Right lobe of liver (tissue), 6 donors: ENCODE measurements around the gene C11orf65. TPM values are rescaled to one million over a fixed set of nuclear protein-coding genes. Genes with fewer than 3 reads are reported as not detected.

Source experiments
- ATAC-seq, 4 donors: fragments of 200-7000 bp; cut with Tn5 transposase; one replicate each; pipeline ENCODE4 v1.9.1; 2020; ENCODE audit warnings: mild to moderate bottlenecking in 4 of 4, moderate library complexity in 4 of 4
- DNase-seq, 3 donors: peaks; one replicate each; pipeline ENCODE4 v3.0.0-alpha.2; 2020
- H3K27ac ChIP-seq, 3 donors: fragments of 200-600 bp; one replicate each; pipeline ENCODE4 v1.8.0; 2022
- H3K27me3 ChIP-seq, 2 donors: fragments of 200-600 bp; one replicate each; pipeline ENCODE4 v1.8.0; 2022
- H3K36me3 ChIP-seq, 4 donors: fragments of 200-600 bp; sonication (generic) in 1 of 4; one replicate each; pipeline versions ENCODE4 v1.5.1 to v1.8.0; 2017 to 2022; ENCODE audit warnings: control low read depth in 1 of 4
- H3K4me1 ChIP-seq, 4 donors: fragments of 200-600 bp; sonication (generic) in 1 of 4; one replicate each; pipeline versions ENCODE4 v1.5.1 to v1.8.0; 2017 to 2022; ENCODE audit warnings: control low read depth in 1 of 4
- H3K4me3 ChIP-seq, 3 donors: fragments of 200-600 bp; one replicate each; pipeline ENCODE4 v1.8.0; 2022
- H3K9me3 ChIP-seq, 4 donors: fragments of 200-600 bp; sonication (generic) in 1 of 4; one replicate each; pipeline versions ENCODE4 v1.5.1 to v1.8.0; 2017 to 2022; ENCODE audit warnings: control low read depth in 1 of 4
- CTCF ChIP-seq, 4 donors: fragments of 200-600 bp in 3 of 4; fragments of 450-650 bp in 1 of 4; IDR thresholded peaks; one replicate each; pipeline versions ENCODE4 v1.5.1 to v1.8.0; 2016 to 2022; ENCODE audit warnings: antibody characterized with exemption in 4 of 4, mild to moderate bottlenecking in 2 of 4
- POLR2A ChIP-seq: fragments of 450-650 bp; IDR thresholded peaks from one replicate; pipeline ENCODE4 v1.6.1; 2017; ENCODE audit warnings: antibody characterized with exemption, mild to moderate bottlenecking
- WGBS: methylation state at CpG from one replicate; pipeline ENCODE4 v1.1.6; 2018; ENCODE audit warnings: low coverage, low lambda C conversion rate; ENCODE audit not compliant: insufficient coverage; ENCODE audit errors: missing lambda C conversion rate; 5-methylcytosine and 5-hydroxymethylcytosine counted together
- intact Hi-C, 2 donors: fragments of 100-400 bp; cut with DNase I; formaldehyde crosslinking; loops; one replicate each; pipeline versions ENCODE4 v1.11.2 to v1.14.1; 2022
- total RNA-seq, 6 experiments: library from RNA; depleted of rRNA in 2 of 6; stranded (reverse); fragments of >200 nt in 2 of 6; fragmentation: NEBNext Ultra II Directional in 3 of 6; extraction: Animal tissue kit (Norgen Biotek cat#: 25700) in 3 of 6; gene quantifications; one replicate each; pipeline versions ENCODE4 v1.1.0 to v1.2.4, GENCODE V29; 2016 to 2023
- donor health status: DM: no; HTN: yes; CAD: no.
- donor health status: DM: no; HTN: no; CAD: no.
- donor health status: DM: no; HTN: no; CAD: no.
- donor health status: DM: no; HTN: yes; CAD: no.
- donor health status: DM: no; HTN: yes; CAD: no.

C11orf65 gene
- total RNA-seq, 6 experiments from 2014 or later: 0.18 to 0.88 (median 0.58) TPM

- intact Hi-C loops: no loop called here
- Histone ChIP-seq H3K27me3 (no peaks in the 10 kb centered on the region), H3K36me3 (no peaks in the 10 kb centered on the region), H3K9me3 (no peaks in the 10 kb centered on the region), H3K27ac (peak within 1 kb of the TSS; percentile 90 to 96 (median 93)), H3K4me1 (peaks cover 0 to 5% (median 0%) of the 10 kb centered on the region in 4 donors), H3K4me3 (peak within 1 kb of the TSS; percentile 71 to 87 (median 77))
- 0% methylated on average over 7 of the region's 84 CpGs for WGBS
- DNase-seq: peak; percentile 73 to 76 (median 75)
- peak; percentile 69 to 90 (median 86) for ATAC-seq
- TF ChIP-seq CTCF (IDR thresholded peaks at IDR 0.05) (peak in 1 of 4 donors; percentile 13), POLR2A (peak; percentile 57)
Observed at GRCh38 chr11:108498046-108498815, 30.9 kb upstream of the C11orf65 start, which contains the start of gene POGLUT3. Gene POGLUT3 (minus strand): TSS chr11:108498384. CDS start chr11:108498366, 18 bp downstream.

DNA sequence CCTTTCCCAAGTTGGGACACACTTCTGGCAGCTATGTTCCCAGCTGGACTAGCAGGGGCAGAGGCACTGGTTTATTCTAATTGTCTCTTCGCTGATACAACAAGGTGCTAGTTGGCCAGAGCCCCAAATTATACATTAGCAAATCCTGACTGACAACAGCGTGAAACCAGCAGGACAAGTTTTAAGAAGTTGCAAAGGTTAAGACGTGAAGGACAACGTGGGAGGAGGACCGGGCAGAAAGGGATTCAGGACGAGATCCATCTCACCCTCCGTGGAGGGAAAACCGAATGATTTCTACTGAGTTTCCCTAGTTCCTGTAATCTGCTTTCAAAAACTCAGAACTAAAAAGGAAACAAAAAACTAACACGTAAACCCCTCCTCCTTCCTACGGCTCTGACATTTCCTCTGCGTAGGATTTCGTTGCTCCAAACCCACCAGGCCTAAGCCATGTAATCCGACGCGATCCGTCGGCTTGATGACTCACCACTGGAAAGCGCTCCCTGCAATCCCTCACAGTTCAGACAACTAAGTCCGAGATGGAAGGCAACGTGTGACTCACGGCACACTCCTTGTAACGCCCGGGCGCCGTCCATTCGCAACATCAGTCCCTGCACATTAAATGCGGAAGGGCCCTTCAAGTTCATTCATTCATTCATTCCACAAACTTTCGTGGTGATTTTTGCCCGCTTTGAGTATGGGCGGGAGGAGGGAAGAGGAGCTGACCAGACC is 30.2 kb upstream of the C11orf65 start:
- H3K9me3 ChIP-seq: no peaks in the 10 kb centered on the region
- intact Hi-C loops: no loop called here
- H3K27me3 ChIP-seq: no peaks in the 10 kb centered on the region
- TF ChIP-seq POLR2A: peak; percentile 82
- TF ChIP-seq CTCF (IDR thresholded peaks at IDR 0.05): no peak
- ATAC-seq (peak; percentile 86 to 94 (median 88)), DNase-seq (peak; percentile 78 to 86 (median 80))
- peak overlapping the region; percentile 90 to 96 (median 93) for H3K27ac ChIP-seq
- peaks cover 0 to 5% (median 0%) of the 10 kb centered on the region in 4 donors for H3K4me1 ChIP-seq
- no peaks in the 10 kb centered on the region for H3K36me3 ChIP-seq
- peak overlapping the region; percentile 71 to 87 (median 77) for H3K4me3 ChIP-seq
- under 1% methylated on average over 30 of the region's 30 CpGs for WGBS

DNA sequence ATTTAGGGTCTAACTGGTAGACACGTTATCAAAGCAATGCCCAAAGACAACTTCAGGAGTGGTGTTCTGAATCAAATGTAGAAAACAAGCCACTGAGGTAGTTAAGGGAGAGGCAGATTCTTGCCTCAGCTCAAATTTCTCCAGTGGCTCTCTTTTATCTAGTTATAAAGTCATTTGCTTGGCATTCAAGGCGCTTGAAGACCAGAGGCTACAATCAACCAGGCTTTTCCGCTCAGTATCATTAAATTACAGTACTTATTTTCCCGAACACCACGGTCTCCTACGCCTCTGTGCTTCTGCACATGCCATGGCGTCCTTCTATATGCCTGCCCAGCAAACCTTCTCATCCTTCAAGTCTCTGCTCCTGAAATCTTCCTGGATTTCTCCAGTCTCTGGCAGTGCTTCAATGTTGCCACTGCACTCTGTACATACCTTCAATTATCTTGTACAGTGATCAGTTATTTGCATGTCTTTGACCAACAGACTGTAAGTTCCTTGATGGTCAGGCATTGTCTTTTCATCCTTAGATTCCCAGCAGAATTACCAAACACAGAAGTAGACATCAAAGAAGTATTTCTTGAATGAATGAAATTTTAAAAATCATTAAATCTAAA is 29.4 kb upstream of the C11orf65 start:
- ATAC-seq (no peak), DNase-seq (no peak)
- intact Hi-C loops: no loop called here
- peaks cover 0 to 5% (median 0%) of the 10 kb centered on the region in 4 donors for H3K4me1 ChIP-seq
- 93% methylated on average over 7 of the region's 7 CpGs for WGBS
- H3K36me3 ChIP-seq: no peaks in the 10 kb centered on the region
- peak overlapping the region in 2 of 3 donors; percentile 77 to 87 for H3K4me3 ChIP-seq
- H3K27ac ChIP-seq: peak overlapping the region; percentile 90 to 96 (median 93)
- no peaks in the 10 kb centered on the region for H3K9me3 ChIP-seq
- H3K27me3 ChIP-seq: no peaks in the 10 kb centered on the region
- TF ChIP-seq POLR2A (no peak), CTCF (IDR thresholded peaks at IDR 0.05) (no peak)

GRCh38 chr11:108495326-108495725 is 28.0 kb upstream of the C11orf65 start:
- Histone ChIP-seq H3K27ac (no peak overlapping the region), H3K36me3 (peaks cover 0 to 1% (median 0%) of the 10 kb centered on the region in 4 donors), H3K4me1 (peaks cover 0 to 5% (median 0%) of the 10 kb centered on the region in 4 donors), H3K27me3 (no peaks in the 10 kb centered on the region), H3K4me3 (no peak overlapping the region), H3K9me3 (no peaks in the 10 kb centered on the region)
- WGBS: 94% methylated on average over 3 of the region's 3 CpGs
- ATAC-seq: no peak
- DNase-seq: no peak
- TF ChIP-seq CTCF (IDR thresholded peaks at IDR 0.05) (no peak), POLR2A (no peak)
- intact Hi-C loops: no loop called here
